Uterus (tissue), 2 donors: ENCODE results near the gene NOC4L.

ENCODE experiments used
- CTCF ChIP-seq, 4 experiments: fragments of 200-600 bp in 2 of 4; fragments of 450-650 bp in 2 of 4; sonication (generic) in 2 of 4; IDR thresholded peaks; one replicate each; pipeline ENCODE4 v1.5.1; 2016 to 2019; ENCODE audit warnings: antibody characterized with exemption in 4 of 4, mild to moderate bottlenecking in 2 of 4, moderate library complexity in 1 of 4
- POLR2A ChIP-seq, 2 donors: fragments of 450-650 bp; IDR thresholded peaks; one replicate each; pipeline ENCODE4 v1.6.1; 2016; ENCODE audit warnings: antibody characterized with exemption in 2 of 2, mild to moderate bottlenecking in 1 of 2, moderate library complexity in 1 of 2

- TF ChIP-seq POLR2A (IDR thresholded peaks at IDR 0.05) (no peak), CTCF (IDR thresholded peaks at IDR 0.05) (no peak)
Measured at GRCh38 chr12:132133952-132134652, 10.2 kb upstream of the NOC4L start.
